Karpas-422 (cell line): ENCODE data around the gene PCSK4. TPM values are rescaled to one million over a fixed set of nuclear protein-coding genes. Genes with fewer than 3 reads are reported as not detected.
"Not testable (repeated sequence)": the region's sequence is repeated elsewhere in the genome, so short reads cannot be mapped to it uniquely, and the experiment has no call there.

Experiments used
- DNase-seq: peaks from one replicate; pipeline ENCODE4 v3.0.0-alpha.2; 2015
- H2AFZ ChIP-seq: fragments of 200-600 bp; sonication (generic); 2 replicates; pipeline ENCODE4 v1.6.1; 2014; ENCODE audit warnings: antibody characterized with exemption, low read length, mixed read lengths
- H3K27ac ChIP-seq: fragments of 200-600 bp; sonication (generic); 2 replicates; pipeline ENCODE4 v1.5.1; 2014; ENCODE audit warnings: mild to moderate bottlenecking, low read length, moderate library complexity
- H3K27me3 ChIP-seq: fragments of 200-600 bp; sonication (generic); 2 replicates; pipeline ENCODE4 v1.6.1; 2014; ENCODE audit warnings: low read length, mixed read lengths
- H3K36me3 ChIP-seq: fragments of 200-600 bp; sonication (generic); 2 replicates; pipeline ENCODE4 v1.6.1; 2014; ENCODE audit warnings: low read length, mixed read lengths; ENCODE audit not compliant: insufficient read depth
- H3K4me1 ChIP-seq: fragments of 200-600 bp; sonication (generic); 2 replicates; pipeline ENCODE4 v1.6.1; 2014; ENCODE audit warnings: mild to moderate bottlenecking, low read length, mixed read lengths
- H3K4me2 ChIP-seq: fragments of 200-600 bp; sonication (generic); 2 replicates; pipeline ENCODE4 v1.6.1; 2014; ENCODE audit warnings: low read length, low read depth, mild to moderate bottlenecking; ENCODE audit not compliant: poor library complexity, severe bottlenecking
- H3K4me3 ChIP-seq: fragments of 200-600 bp; sonication (generic); 2 replicates; pipeline ENCODE4 v1.5.1; 2014; ENCODE audit warnings: mild to moderate bottlenecking, antibody characterized with exemption, low read length, mixed read lengths
- H3K79me2 ChIP-seq: fragments of 200-600 bp; sonication (generic); 2 replicates; pipeline ENCODE4 v1.6.1; 2014; ENCODE audit warnings: mild to moderate bottlenecking, low read length, mixed read lengths
- H3K9ac ChIP-seq: fragments of 200-600 bp; sonication (generic); 2 replicates; pipeline ENCODE4 v1.6.0; 2014; ENCODE audit warnings: low read length
- H3K9me2 ChIP-seq: fragments of 200-600 bp; sonication (generic), shearing (Covaris generic); replicated peaks from 2 replicates; pipeline ENCODE4 v1.6.0; 2014; ENCODE audit warnings: mild to moderate bottlenecking, low read length, moderate library complexity; ENCODE audit not compliant: insufficient read depth
- H3K9me3 ChIP-seq: fragments of 300-700, 200-600 bp; sonication (generic); 2 replicates; pipeline ENCODE4 v1.6.1; 2014; ENCODE audit warnings: low read length, mixed read lengths
- H4K20me1 ChIP-seq: fragments of 200-600 bp; sonication (generic); 2 replicates; pipeline ENCODE4 v1.6.1; 2014; ENCODE audit warnings: mild to moderate bottlenecking, antibody characterized with exemption, low read length, low read depth; ENCODE audit not compliant: insufficient read depth
- total RNA-seq: library from RNA; depleted of rRNA; stranded (reverse); fragments of >200 nt; shearing (Covaris generic); gene quantifications from 2 replicates; pipeline ENCODE4 v1.2.3, GENCODE V29; 2014; ENCODE audit warnings: low replicate concordance

Gene PCSK4
- total RNA-seq, 1 experiment from 2014 or later = 2.0 TPM

DNA sequence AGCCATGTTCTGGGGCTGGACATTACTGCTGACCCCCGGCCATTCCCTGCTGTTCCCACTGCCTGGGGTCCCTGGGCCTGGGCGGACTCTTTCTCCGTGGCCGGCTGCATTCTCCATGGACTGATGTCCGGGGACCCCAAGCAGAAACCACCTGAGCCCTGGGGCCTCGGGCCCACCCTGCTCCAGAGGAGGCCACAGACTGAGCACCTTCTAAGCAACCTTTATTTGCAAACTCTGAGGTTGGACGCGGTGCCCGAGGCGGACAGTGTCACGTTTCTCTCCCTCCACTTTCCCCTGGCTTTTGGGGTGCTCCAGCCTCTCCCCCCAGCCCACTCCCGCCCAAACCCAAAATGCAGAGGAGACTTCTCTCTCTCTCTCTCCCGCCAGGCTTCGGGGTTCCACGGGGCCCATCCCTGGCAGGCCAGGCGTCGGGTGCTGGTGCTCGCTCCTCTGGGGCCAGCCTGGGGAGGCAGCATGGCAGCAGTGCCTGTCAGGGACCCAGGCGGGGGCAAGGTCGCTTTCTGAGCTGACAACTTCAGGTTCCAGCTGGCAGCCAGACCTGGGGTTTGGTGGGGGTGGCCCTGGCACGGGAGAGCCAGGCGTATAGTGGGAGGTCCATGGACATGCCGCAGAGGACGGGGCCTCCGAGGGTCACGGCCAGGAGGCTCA, 8.8 kb downstream of the PCSK4 start:
- no peak overlapping the region for H3K9ac ChIP-seq
- no peak overlapping the region for H3K4me3 ChIP-seq
- no peak overlapping the region for H3K27ac ChIP-seq
- peak; percentile 38 for DNase-seq
- H3K4me2 ChIP-seq = no peak overlapping the region
- no peak overlapping the region for H2AFZ ChIP-seq
- H3K4me1 ChIP-seq = peaks cover 15% of the 10 kb centered on the region
- peaks cover 15% of the 10 kb centered on the region for H3K79me2 ChIP-seq
- peaks cover 4% of the 10 kb centered on the region; the same call in 1 of the 2 replicates for H3K36me3 ChIP-seq
- H3K27me3 ChIP-seq = no peaks in the 10 kb centered on the region
- H3K9me3 ChIP-seq = no peaks in the 10 kb centered on the region
- peaks cover 8% of the 10 kb centered on the region; the same call in 1 of the 2 replicates for H4K20me1 ChIP-seq
- no peaks in the 10 kb centered on the region for H3K9me2 ChIP-seq

DNA sequence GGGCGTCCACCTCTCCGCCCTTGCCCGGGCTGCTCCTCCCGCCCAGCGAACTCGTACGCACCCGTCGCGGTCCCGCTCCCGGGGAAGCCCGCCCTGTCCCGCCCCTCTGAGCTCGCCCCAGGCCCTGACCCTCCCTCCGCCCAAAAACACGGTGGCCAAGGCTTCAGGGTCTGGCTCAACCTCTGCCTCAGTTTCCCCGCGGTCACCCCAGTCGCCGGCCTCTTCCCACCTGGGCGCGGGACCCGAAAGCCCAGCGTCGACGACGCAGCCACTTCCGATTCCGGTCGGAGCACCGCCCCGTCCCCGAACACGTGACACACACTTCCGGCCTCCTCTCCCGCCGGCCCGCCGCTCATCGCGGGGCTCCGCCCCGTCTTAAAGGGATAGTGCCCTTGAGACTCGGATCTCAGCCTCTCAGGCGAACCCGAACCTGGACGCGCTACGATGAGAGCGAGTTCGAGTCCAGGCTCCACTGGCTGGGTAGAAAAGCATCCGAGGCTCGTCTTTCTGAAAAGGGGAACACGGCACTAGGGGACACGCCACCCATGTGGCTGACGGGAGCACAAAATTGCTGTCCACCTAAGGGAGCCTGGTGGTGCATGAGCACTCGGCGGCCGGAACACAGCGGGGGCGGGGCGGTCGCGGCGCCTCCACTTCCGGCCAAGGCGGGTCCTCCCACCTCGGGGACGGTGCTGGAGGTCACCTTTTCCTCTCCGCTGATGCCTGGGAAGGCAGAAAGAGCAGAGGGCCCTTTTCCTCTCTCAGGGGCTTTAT, 11.0 kb downstream of the PCSK4 start, which contains the start of gene C19orf25:
C19orf25 (minus strand) TSS at position 282 of the 774 bp plus-strand sequence. CDS start 312 bp downstream, outside the sequence.
- H3K27me3 ChIP-seq = no peaks in the 10 kb centered on the region
- H3K9me3 ChIP-seq = no peaks in the 10 kb centered on the region
- peaks cover 15% of the 10 kb centered on the region for H3K4me1 ChIP-seq
- H3K9ac ChIP-seq = peak within 1 kb of the TSS; percentile 92
- H3K4me2 ChIP-seq = peak within 1 kb of the TSS; percentile 79
- peaks cover 4% of the 10 kb centered on the region; the same call in 1 of the 2 replicates for H3K36me3 ChIP-seq
- peak within 1 kb of the TSS; percentile 62 for H2AFZ ChIP-seq
- peak within 1 kb of the TSS; percentile 57 for H3K27ac ChIP-seq
- H4K20me1 ChIP-seq = peaks cover 17% of the 10 kb centered on the region; the same call in 1 of the 2 replicates
- peaks cover 15% of the 10 kb centered on the region for H3K79me2 ChIP-seq
- no peaks in the 10 kb centered on the region for H3K9me2 ChIP-seq
- peak; percentile 98 for DNase-seq
- peak within 1 kb of the TSS; percentile 80 for H3K4me3 ChIP-seq

DNA sequence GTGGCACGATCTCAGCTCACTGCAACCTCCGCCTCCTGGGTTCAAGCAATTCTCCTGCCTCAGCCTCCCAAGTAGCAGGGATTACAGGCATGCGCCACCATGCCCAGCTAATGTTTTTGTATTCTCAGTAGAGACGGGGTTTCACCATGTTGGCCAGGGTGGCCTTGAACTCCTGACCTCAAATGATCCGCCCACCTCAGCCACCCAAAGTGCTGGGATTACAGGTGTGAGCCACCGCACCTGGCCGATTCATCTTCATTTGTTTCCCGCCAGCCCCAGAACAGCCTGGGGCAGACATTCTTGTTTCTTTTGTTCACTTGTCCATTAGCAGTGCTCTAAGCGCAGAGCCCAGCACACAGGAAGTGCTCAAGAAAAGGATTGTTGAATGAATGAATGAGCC, 13.1 kb downstream of the PCSK4 start:
- Histone ChIP-seq H3K4me1 (peaks cover 15% of the 10 kb centered on the region), H3K79me2 (peaks cover 15% of the 10 kb centered on the region), H4K20me1 (peaks cover 34% of the 10 kb centered on the region; the same call in 1 of the 2 replicates)
- H3K36me3 ChIP-seq, H3K27ac ChIP-seq, H3K4me3 ChIP-seq, H2AFZ ChIP-seq, H3K9me3 ChIP-seq, H3K9me2 ChIP-seq, H3K4me2 ChIP-seq, H3K27me3 ChIP-seq, H3K9ac ChIP-seq: not testable (repeated sequence)
- peak; percentile 37 for DNase-seq

DNA sequence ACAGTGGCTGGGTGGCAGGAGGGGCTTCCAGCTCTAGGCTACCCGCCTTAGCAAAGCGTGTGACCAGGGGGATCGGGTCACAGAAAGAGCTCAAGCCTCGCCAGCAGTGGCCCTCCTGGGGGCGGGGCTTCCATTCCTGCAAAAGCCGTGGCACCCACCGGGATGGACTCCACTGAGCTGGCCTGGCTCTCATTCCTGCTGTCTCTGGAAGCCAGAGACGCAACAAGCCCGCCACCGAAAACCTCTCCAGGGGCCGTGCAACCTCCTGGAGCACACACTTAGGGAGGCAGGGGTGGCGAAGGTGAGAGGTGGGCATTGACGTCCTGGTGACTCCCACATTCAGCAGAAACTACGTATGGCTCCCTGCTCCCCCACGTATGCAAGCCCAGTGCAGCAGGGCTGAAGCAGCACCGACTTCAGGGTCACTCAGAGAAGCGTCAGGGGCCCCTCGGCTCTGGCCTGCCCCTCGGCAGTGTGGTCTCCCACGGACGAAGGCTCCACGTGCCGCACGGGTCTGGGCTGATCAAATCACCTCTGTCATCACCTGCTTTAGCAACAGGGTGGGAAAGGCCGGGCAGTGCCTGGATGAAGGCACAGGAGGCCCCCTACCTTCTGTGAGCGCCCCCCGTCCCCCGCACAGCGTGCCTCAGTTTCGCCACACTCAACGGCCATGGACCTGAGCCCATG, 14.3 kb downstream of the PCSK4 start:
- no peaks in the 10 kb centered on the region for H3K9me3 ChIP-seq
- no peaks in the 10 kb centered on the region for H3K9me2 ChIP-seq
- no peak overlapping the region for H2AFZ ChIP-seq
- peaks cover 22% of the 10 kb centered on the region for H3K4me1 ChIP-seq
- H3K27ac ChIP-seq = no peak overlapping the region
- H4K20me1 ChIP-seq = peaks cover 46% of the 10 kb centered on the region; the same call in 1 of the 2 replicates
- DNase-seq = peak; percentile 39
- peaks cover 15% of the 10 kb centered on the region for H3K79me2 ChIP-seq
- no peak overlapping the region for H3K9ac ChIP-seq
- no peak overlapping the region for H3K4me2 ChIP-seq
- no peaks in the 10 kb centered on the region for H3K27me3 ChIP-seq
- peaks cover 4% of the 10 kb centered on the region; the same call in 1 of the 2 replicates for H3K36me3 ChIP-seq
- no peak overlapping the region for H3K4me3 ChIP-seq

DNA sequence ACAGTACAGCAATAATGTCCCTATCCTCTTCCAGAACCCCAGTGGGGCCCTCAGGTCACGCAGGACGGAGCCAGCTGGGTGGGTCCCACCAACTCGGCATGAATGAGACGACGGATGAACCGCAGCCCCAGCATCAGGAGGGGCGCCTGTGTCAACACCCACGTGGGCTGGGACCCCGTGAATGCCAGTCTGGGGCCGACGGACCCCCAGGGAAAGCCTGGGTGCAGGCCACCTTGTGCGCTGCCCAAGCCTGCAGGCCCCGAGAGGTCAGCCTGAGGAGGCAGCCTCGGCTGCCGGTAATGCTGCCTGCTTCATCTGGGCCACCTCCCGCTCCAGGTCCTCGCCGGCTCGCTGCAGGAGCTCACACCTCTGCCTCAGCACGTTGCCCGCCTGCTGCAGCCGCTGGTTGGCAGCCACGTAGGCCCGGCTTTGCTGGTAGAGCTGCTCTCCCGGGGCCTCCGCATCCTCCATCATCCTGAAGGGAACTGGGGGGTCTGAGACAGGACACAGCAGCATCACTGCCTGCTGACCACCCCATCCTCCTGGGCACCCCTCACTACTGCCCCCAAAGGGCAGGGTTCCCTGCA, 15.3 kb downstream of the PCSK4 start:
- H2AFZ ChIP-seq = no peak overlapping the region
- H3K9me2 ChIP-seq = no peaks in the 10 kb centered on the region
- no peak overlapping the region for H3K4me2 ChIP-seq
- no peaks in the 10 kb centered on the region for H3K27me3 ChIP-seq
- no peak overlapping the region for H3K4me3 ChIP-seq
- no peaks in the 10 kb centered on the region for H3K9me3 ChIP-seq
- H4K20me1 ChIP-seq = peaks cover 54% of the 10 kb centered on the region; the same call in 1 of the 2 replicates
- H3K4me1 ChIP-seq = peaks cover 28% of the 10 kb centered on the region
- H3K9ac ChIP-seq = no peak overlapping the region
- peaks cover 15% of the 10 kb centered on the region for H3K79me2 ChIP-seq
- peaks cover 4% of the 10 kb centered on the region; the same call in 1 of the 2 replicates for H3K36me3 ChIP-seq
- H3K27ac ChIP-seq = no peak overlapping the region
- DNase-seq = peak; percentile 36

DNA sequence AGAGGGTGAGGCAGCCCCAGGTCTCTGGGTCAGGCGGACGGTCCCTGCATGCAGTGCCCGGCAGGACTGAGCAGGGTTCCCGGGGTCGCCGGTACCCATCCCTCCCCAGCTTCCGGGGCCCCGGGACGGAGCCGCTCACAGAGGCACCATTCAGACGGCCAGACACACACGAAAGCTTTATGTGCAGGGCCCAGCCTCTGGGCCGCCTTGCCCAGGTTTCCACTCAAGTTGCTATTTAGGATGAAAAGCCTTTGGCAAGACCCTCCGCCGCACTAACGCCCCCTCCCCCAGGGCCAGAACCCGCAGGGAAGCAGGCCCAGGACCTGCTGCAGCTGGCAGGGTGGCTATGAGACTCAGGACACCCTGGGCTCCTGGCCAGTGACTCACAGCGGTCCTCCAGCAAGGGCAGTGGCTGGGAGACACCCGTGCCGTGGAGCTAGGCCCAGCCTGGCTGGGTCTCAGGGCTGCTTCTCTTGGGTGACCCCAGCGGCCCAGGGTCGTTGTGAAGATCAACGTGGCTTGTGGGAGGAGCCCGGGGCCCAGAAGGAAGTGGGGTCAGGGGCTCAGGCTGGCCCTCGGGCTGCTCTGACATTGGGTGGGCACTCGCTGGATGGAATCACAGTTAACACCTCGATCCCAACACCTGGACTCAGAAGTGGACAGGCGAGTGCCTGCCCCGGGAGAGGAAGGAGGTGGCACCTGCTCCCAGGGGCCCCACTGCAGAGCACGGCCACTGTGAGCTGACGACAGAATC, 16.0 kb downstream of the PCSK4 start:
- no peak for DNase-seq
- peaks cover 25% of the 10 kb centered on the region for H3K4me1 ChIP-seq
- peaks cover 56% of the 10 kb centered on the region; the same call in 1 of the 2 replicates for H4K20me1 ChIP-seq
- H3K4me3 ChIP-seq = no peak overlapping the region
- H3K9me2 ChIP-seq = no peaks in the 10 kb centered on the region
- H3K27me3 ChIP-seq = no peaks in the 10 kb centered on the region
- H3K36me3 ChIP-seq = peaks cover 4% of the 10 kb centered on the region; the same call in 1 of the 2 replicates
- no peak overlapping the region for H3K27ac ChIP-seq
- H3K4me2 ChIP-seq = no peak overlapping the region
- no peaks in the 10 kb centered on the region for H3K9me3 ChIP-seq
- H3K79me2 ChIP-seq = peaks cover 15% of the 10 kb centered on the region
- no peak overlapping the region for H2AFZ ChIP-seq
- no peak overlapping the region for H3K9ac ChIP-seq

DNA sequence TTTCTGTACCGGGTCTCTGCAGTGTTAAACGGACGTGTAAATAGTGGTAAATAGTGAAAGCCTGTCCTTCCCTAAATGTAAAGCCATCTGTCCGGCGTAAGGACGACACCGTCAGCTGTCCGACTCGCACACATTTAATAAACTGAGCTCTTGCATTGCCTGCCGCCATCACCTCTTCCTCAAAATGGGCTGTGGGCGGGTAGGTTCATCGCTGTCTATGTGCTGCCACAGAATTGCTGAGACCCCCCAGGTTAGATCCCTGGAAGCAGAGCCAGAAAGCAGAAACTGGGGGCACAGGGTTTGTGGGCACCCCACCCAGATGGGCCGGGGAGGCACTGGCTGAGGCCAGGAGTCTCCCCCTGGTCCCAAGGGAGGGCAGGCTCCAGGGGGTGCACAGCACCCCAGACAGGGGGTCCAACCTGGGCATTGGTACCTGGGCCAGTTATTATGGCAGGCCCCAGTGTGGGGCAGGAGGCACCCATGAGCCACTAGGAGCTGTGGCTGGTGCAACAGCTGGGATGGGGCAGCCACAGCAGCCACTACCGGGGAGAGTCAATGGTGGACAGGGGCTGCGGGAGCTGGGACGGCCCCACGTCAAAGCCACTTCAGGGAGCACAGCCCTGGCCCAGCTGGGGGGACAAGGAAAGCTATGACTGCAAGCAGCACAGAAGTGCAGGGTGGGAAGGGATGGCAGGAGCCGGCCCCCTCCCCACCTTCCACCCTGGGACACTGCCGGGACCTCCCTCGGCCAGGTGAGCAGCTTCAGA, 16.9 kb downstream of the PCSK4 start:
- no peak overlapping the region for H3K4me2 ChIP-seq
- H3K9me2 ChIP-seq = no peaks in the 10 kb centered on the region
- DNase-seq = no peak
- no peak overlapping the region for H3K4me3 ChIP-seq
- H3K79me2 ChIP-seq = peaks cover 10% of the 10 kb centered on the region
- H3K27ac ChIP-seq = no peak overlapping the region
- no peak overlapping the region for H2AFZ ChIP-seq
- H3K4me1 ChIP-seq = peaks cover 27% of the 10 kb centered on the region
- peaks cover 56% of the 10 kb centered on the region; the same call in 1 of the 2 replicates for H4K20me1 ChIP-seq
- H3K36me3 ChIP-seq = peaks cover 4% of the 10 kb centered on the region; the same call in 1 of the 2 replicates
- no peak overlapping the region for H3K9ac ChIP-seq
- H3K9me3 ChIP-seq = no peaks in the 10 kb centered on the region
- H3K27me3 ChIP-seq = no peaks in the 10 kb centered on the region
